ENCODE measurements around the gene LAMB4. TPM values are rescaled to one million over a fixed set of nuclear protein-coding genes. Genes with fewer than 3 reads are reported as not detected.

The LAMB4 gene
- total and polyA plus RNA-seq, 3 experiments from 2014 or later, result not detected

- DNase-seq, result no peak
- no peaks in the 10 kb centered on the region for H3K9me3 ChIP-seq (ENCODE audit: low read length)
- no peak overlapping the region for H3K27ac Mint-ChIP-seq
- CTCF ChIA-PET, result no interaction called here
- H3K9me3 Mint-ChIP-seq, result no peaks in the 10 kb centered on the region
- peaks cover 0 to 7% of the 10 kb centered on the region in 2 donors for H3K27me3 Mint-ChIP-seq
- H3K4me3 ChIP-seq (ENCODE audit: low read length), result no peak overlapping the region
- no peaks in the 10 kb centered on the region for H3K4me1 Mint-ChIP-seq
- no peaks in the 10 kb centered on the region for H3K4me1 ChIP-seq (ENCODE audit: insufficient read depth, low read length)
- H3K4me3 Mint-ChIP-seq, result no peak overlapping the region
- POLR2A ChIA-PET, result no interaction called here
- no peaks in the 10 kb centered on the region for H3K36me3 ChIP-seq (ENCODE audit: insufficient read depth, low read length)
- no peaks in the 10 kb centered on the region for H3K27me3 ChIP-seq (ENCODE audit: insufficient read depth, low read length, poor library complexity, severe bottlenecking)
- no peaks in the 10 kb centered on the region for H3K36me3 Mint-ChIP-seq
- no peak overlapping the region for H3K27ac ChIP-seq (ENCODE audit: low read depth, low read length)
Measured at GRCh38 chr7:108128514-108128913, 1.6 kb downstream of the LAMB4 start.

DNA sequence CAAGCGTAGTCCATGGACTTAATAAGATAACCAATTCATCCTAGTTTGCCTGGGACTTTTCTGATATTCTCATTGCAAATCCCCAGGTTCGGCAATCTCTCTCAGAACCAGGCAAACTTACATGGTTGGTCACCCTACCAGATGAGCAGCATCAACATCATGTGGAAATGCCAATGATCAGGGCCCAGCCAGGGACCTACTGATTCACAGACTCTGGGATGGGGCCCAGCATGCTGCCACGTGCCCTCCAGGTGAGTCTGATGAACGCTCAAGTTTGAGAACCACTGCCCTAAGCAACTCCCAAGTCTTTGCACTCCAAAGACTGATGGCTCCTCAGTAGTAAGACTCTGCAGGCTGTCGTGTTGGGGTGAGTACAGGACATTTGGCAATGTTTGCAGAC is 2.7 kb downstream of the LAMB4 start:
- Histone ChIP-seq H3K36me3 (ENCODE audit: insufficient read depth, low read length) (no peaks in the 10 kb centered on the region), H3K4me3 (ENCODE audit: low read length) (no peak overlapping the region), H3K27ac (ENCODE audit: low read depth, low read length) (no peak overlapping the region), H3K4me1 (ENCODE audit: insufficient read depth, low read length) (no peaks in the 10 kb centered on the region), H3K9me3 (ENCODE audit: low read length) (no peaks in the 10 kb centered on the region), H3K27me3 (ENCODE audit: insufficient read depth, low read length, poor library complexity, severe bottlenecking) (no peaks in the 10 kb centered on the region)
- Mint-ChIP-seq H3K27me3 (peaks cover 0 to 5% of the 10 kb centered on the region in 2 donors), H3K4me3 (no peak overlapping the region), H3K4me1 (no peaks in the 10 kb centered on the region), H3K36me3 (no peaks in the 10 kb centered on the region), H3K9me3 (no peaks in the 10 kb centered on the region), H3K27ac (peak overlapping the region in 1 of 8 donors; percentile 54)
- no peak for DNase-seq
- CTCF ChIA-PET, result no interaction called here
- POLR2A ChIA-PET, result no interaction called here

- Histone ChIP-seq H3K4me1 (ENCODE audit: insufficient read depth, low read length) (no peaks in the 10 kb centered on the region), H3K27ac (ENCODE audit: low read depth, low read length) (no peak overlapping the region), H3K27me3 (ENCODE audit: insufficient read depth, low read length, poor library complexity, severe bottlenecking) (no peaks in the 10 kb centered on the region), H3K9me3 (ENCODE audit: low read length) (no peaks in the 10 kb centered on the region), H3K4me3 (ENCODE audit: low read length) (no peak overlapping the region), H3K36me3 (ENCODE audit: insufficient read depth, low read length) (no peaks in the 10 kb centered on the region)
- ChIA-PET CTCF (no interaction called here), POLR2A (no interaction called here)
- DNase-seq, result no peak
- no peaks in the 10 kb centered on the region for H3K9me3 Mint-ChIP-seq
- H3K4me3 Mint-ChIP-seq, result no peak overlapping the region
- no peaks in the 10 kb centered on the region for H3K4me1 Mint-ChIP-seq
- no peaks in the 10 kb centered on the region for H3K27me3 Mint-ChIP-seq
- no peak overlapping the region for H3K27ac Mint-ChIP-seq
- no peaks in the 10 kb centered on the region for H3K36me3 Mint-ChIP-seq
Measured at GRCh38 chr7:108124820-108125219, 5.3 kb downstream of the LAMB4 start.

- Histone ChIP-seq H3K36me3 (ENCODE audit: insufficient read depth, low read length) (no peaks in the 10 kb centered on the region), H3K27ac (ENCODE audit: low read depth, low read length) (no peak overlapping the region), H3K9me3 (ENCODE audit: low read length) (no peaks in the 10 kb centered on the region), H3K4me3 (ENCODE audit: low read length) (no peak overlapping the region), H3K4me1 (ENCODE audit: insufficient read depth, low read length) (no peaks in the 10 kb centered on the region), H3K27me3 (ENCODE audit: insufficient read depth, low read length, poor library complexity, severe bottlenecking) (no peaks in the 10 kb centered on the region)
- Mint-ChIP-seq H3K4me1 (no peaks in the 10 kb centered on the region), H3K27ac (no peak overlapping the region), H3K36me3 (no peaks in the 10 kb centered on the region), H3K27me3 (peaks cover 0 to 3% of the 10 kb centered on the region in 2 donors), H3K4me3 (no peak overlapping the region), H3K9me3 (no peaks in the 10 kb centered on the region)
- POLR2A ChIA-PET, result no interaction called here
- DNase-seq, result no peak
- CTCF ChIA-PET, result no interaction called here
Measured at GRCh38 chr7:108122181-108122580, 8.0 kb downstream of the LAMB4 start.

GRCh38 chr7:108120933-108121332 is 9.2 kb downstream of the LAMB4 start:
- H3K36me3 Mint-ChIP-seq, result no peaks in the 10 kb centered on the region
- POLR2A ChIA-PET, result no interaction called here
- Histone ChIP-seq H3K4me3 (ENCODE audit: low read length) (no peak overlapping the region), H3K27ac (ENCODE audit: low read depth, low read length) (no peak overlapping the region), H3K9me3 (ENCODE audit: low read length) (no peaks in the 10 kb centered on the region), H3K4me1 (ENCODE audit: insufficient read depth, low read length) (no peaks in the 10 kb centered on the region), H3K27me3 (ENCODE audit: insufficient read depth, low read length, poor library complexity, severe bottlenecking) (no peaks in the 10 kb centered on the region), H3K36me3 (ENCODE audit: insufficient read depth, low read length) (no peaks in the 10 kb centered on the region)
- no peak overlapping the region for H3K4me3 Mint-ChIP-seq
- no peak for DNase-seq
- H3K9me3 Mint-ChIP-seq, result no peaks in the 10 kb centered on the region
- peaks cover 0 to 3% of the 10 kb centered on the region in 2 donors for H3K27me3 Mint-ChIP-seq
- no peaks in the 10 kb centered on the region for H3K4me1 Mint-ChIP-seq
- CTCF ChIA-PET, result no interaction called here
- H3K27ac Mint-ChIP-seq, result no peak overlapping the region

DNA sequence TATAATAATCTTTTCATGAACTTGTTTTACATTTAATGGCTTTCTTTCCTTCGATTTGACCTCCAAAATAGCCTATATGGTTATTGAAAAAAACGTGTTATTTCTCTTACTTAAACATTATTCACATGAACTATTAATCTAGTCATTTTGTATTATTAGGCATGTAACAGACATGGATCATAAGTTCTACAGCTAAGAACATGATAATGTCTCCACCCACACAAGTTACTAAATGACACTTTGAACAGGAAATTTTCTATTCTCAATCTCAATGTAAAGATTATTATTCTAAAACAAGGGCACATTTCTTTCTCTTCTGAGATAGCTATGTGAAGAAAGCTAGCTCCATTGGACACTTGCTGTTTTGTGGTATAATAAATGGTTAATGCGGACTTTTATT is 10.0 kb downstream of the LAMB4 start:
- no peak overlapping the region for H3K27ac Mint-ChIP-seq
- no peaks in the 10 kb centered on the region for H3K4me1 Mint-ChIP-seq
- ChIA-PET CTCF (no interaction called here), POLR2A (no interaction called here)
- H3K4me1 ChIP-seq (ENCODE audit: insufficient read depth, low read length), result no peaks in the 10 kb centered on the region
- H3K36me3 ChIP-seq (ENCODE audit: insufficient read depth, low read length), result no peaks in the 10 kb centered on the region
- no peak overlapping the region for H3K4me3 Mint-ChIP-seq
- no peak for DNase-seq
- no peaks in the 10 kb centered on the region for H3K9me3 ChIP-seq (ENCODE audit: low read length)
- H3K27me3 ChIP-seq (ENCODE audit: insufficient read depth, low read length, poor library complexity, severe bottlenecking), result no peaks in the 10 kb centered on the region
- no peaks in the 10 kb centered on the region for H3K36me3 Mint-ChIP-seq
- H3K27me3 Mint-ChIP-seq, result peaks cover 0 to 3% of the 10 kb centered on the region in 2 donors
- no peaks in the 10 kb centered on the region for H3K9me3 Mint-ChIP-seq
- no peak overlapping the region for H3K4me3 ChIP-seq (ENCODE audit: low read length)
- no peak overlapping the region for H3K27ac ChIP-seq (ENCODE audit: low read depth, low read length)

- H3K27me3 ChIP-seq (ENCODE audit: insufficient read depth, low read length, poor library complexity, severe bottlenecking), result no peaks in the 10 kb centered on the region
- Mint-ChIP-seq H3K36me3 (no peaks in the 10 kb centered on the region), H3K27ac (no peak overlapping the region), H3K4me3 (no peak overlapping the region), H3K4me1 (no peaks in the 10 kb centered on the region), H3K27me3 (peaks cover 0 to 3% of the 10 kb centered on the region in 2 donors), H3K9me3 (no peaks in the 10 kb centered on the region)
- H3K4me3 ChIP-seq (ENCODE audit: low read length), result no peak overlapping the region
- H3K27ac ChIP-seq (ENCODE audit: low read depth, low read length), result no peak overlapping the region
- no peaks in the 10 kb centered on the region for H3K36me3 ChIP-seq (ENCODE audit: insufficient read depth, low read length)
- no peaks in the 10 kb centered on the region for H3K9me3 ChIP-seq (ENCODE audit: low read length)
- no peak for DNase-seq
- H3K4me1 ChIP-seq (ENCODE audit: insufficient read depth, low read length), result no peaks in the 10 kb centered on the region
- ChIA-PET CTCF (no interaction called here), POLR2A (no interaction called here)
Measured at GRCh38 chr7:108118959-108119358, 11.2 kb downstream of the LAMB4 start.

DNA sequence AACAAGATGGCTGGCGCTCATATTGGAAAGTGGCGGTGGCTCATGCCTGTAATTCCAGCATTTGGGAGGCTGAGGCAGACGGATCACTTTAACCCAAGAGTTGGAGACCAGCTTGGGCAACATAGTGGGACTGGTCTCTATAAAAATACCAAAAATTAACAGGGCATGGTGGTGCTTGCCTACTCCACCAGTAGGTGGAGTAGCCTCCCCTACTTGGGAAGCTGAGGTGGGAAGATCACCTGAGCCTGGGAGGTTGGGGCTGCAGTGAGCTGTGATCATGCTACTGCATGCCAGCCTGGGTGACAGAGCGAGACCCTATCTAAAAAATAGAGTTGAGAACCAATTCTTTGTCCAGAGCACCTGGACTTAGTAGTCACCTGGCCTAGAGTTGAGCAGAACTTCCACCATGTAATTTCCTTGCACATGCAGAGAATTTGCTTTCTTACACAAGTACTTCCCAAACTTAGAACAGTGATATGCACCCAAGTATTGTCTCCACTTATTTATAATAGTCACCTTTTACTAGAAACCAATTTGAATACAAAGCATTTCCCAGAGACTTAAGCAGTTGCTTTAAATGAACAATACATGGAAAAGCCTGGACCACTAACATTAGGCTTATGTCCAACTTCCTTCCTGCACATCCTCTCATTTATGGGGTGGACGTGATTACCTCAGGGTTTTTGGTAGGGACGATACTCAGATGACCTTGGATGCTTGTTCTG is 15.9 kb downstream of the LAMB4 start:
- DNase-seq, result no peak
- Mint-ChIP-seq H3K27me3 (peaks cover 3% of the 10 kb centered on the region in 2 donors), H3K4me1 (no peaks in the 10 kb centered on the region), H3K4me3 (no peak overlapping the region), H3K9me3 (no peaks in the 10 kb centered on the region), H3K27ac (no peak overlapping the region), H3K36me3 (no peaks in the 10 kb centered on the region)
- ChIA-PET POLR2A (no interaction called here), CTCF (interaction anchor here (1.0 kb wide), 1 partner anchor 30 kb away, joined by 3 read pairs; no protein-coding TSS in a partner anchor)
- Histone ChIP-seq H3K4me3 (ENCODE audit: low read length) (no peak overlapping the region), H3K27ac (ENCODE audit: low read depth, low read length) (no peak overlapping the region), H3K27me3 (ENCODE audit: insufficient read depth, low read length, poor library complexity, severe bottlenecking) (no peaks in the 10 kb centered on the region), H3K36me3 (ENCODE audit: insufficient read depth, low read length) (no peaks in the 10 kb centered on the region), H3K9me3 (ENCODE audit: low read length) (no peaks in the 10 kb centered on the region), H3K4me1 (ENCODE audit: insufficient read depth, low read length) (no peaks in the 10 kb centered on the region)

- H3K27me3 ChIP-seq (ENCODE audit: insufficient read depth, low read length, poor library complexity, severe bottlenecking), result no peaks in the 10 kb centered on the region
- ChIA-PET CTCF (no interaction called here), POLR2A (no interaction called here)
- no peak overlapping the region for H3K4me3 Mint-ChIP-seq
- no peaks in the 10 kb centered on the region for H3K36me3 ChIP-seq (ENCODE audit: insufficient read depth, low read length)
- no peaks in the 10 kb centered on the region for H3K4me1 ChIP-seq (ENCODE audit: insufficient read depth, low read length)
- peaks cover 3 to 6% of the 10 kb centered on the region in 2 donors for H3K27me3 Mint-ChIP-seq
- no peak for DNase-seq
- H3K4me3 ChIP-seq (ENCODE audit: low read length), result no peak overlapping the region
- no peaks in the 10 kb centered on the region for H3K9me3 Mint-ChIP-seq
- no peaks in the 10 kb centered on the region for H3K4me1 Mint-ChIP-seq
- H3K27ac Mint-ChIP-seq, result no peak overlapping the region
- H3K9me3 ChIP-seq (ENCODE audit: low read length), result no peaks in the 10 kb centered on the region
- H3K36me3 Mint-ChIP-seq, result no peaks in the 10 kb centered on the region
- no peak overlapping the region for H3K27ac ChIP-seq (ENCODE audit: low read depth, low read length)
Measured at GRCh38 chr7:108112683-108113082, 17.5 kb downstream of the LAMB4 start.
